CD4-positive, alpha-beta T cell treated with Interleukin-6 at 100 ng/mL for 8 hours (primary cell): Measurements from ENCODE around the gene STX4.

ENCODE experiments used
- DNase-seq: peaks from one replicate; pipeline ENCODE4 v3.0.0-alpha.2; 2020; ENCODE audit warnings: mixed read lengths, low spot score

Gene STX4

GRCh38 chr16:31064882-31065461 lies 31.6 kb downstream of the STX4 start:
- DNase-seq = no peak

DNA sequence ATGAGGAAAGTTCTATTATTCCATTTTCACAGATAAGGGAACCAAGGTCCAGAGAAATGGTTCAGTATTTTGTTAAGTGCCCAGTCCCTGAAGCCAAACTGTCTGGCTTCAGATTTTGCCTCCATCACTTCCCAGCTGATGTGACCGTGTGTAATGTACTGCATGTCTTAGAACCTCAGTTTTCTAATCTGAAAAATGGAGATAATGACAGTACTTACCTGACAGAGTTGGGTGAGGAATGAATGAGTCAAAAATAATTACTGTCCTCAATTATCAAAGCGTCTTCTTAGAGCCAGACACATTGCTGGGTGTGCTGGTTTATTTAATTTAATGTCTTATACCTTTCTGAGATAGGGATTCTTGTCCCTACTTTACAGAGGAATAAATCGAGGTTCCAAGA lies 34.0 kb downstream of the STX4 start:
- DNase-seq = no peak

- DNase-seq = no peak
Observed at GRCh38 chr16:31071861-31072260, 38.5 kb downstream of the STX4 start.

DNA sequence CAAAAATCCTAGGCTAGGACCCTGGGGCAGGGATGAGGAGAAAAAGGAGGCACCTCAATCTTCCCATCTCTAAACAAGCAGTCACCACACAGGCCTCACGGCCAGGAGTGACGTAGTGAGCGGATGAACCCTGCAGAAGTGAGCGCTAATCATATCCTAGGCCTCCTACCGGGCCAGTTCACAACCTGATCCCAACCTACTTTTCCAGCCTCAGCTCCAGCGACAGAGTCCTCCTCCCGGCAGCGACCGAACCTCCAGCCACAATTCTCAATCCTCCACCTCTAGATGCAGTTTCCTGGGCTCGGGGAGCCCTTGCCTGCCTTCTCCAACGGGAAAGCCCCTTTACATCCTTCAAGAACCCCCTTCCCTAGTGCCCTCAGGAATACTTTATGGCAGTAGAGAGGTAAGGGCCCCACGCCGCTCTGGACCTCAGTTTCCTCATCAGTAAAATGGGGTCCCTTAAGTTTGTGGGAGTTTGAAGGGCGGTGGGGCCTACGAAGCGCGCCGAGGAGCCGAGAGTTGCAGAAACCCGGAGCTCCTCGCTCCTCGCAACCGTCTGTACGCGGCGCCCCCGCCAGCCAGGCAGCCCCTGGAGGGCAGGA lies 39.3 kb downstream of the STX4 start:
- DNase-seq = no peak

DNA sequence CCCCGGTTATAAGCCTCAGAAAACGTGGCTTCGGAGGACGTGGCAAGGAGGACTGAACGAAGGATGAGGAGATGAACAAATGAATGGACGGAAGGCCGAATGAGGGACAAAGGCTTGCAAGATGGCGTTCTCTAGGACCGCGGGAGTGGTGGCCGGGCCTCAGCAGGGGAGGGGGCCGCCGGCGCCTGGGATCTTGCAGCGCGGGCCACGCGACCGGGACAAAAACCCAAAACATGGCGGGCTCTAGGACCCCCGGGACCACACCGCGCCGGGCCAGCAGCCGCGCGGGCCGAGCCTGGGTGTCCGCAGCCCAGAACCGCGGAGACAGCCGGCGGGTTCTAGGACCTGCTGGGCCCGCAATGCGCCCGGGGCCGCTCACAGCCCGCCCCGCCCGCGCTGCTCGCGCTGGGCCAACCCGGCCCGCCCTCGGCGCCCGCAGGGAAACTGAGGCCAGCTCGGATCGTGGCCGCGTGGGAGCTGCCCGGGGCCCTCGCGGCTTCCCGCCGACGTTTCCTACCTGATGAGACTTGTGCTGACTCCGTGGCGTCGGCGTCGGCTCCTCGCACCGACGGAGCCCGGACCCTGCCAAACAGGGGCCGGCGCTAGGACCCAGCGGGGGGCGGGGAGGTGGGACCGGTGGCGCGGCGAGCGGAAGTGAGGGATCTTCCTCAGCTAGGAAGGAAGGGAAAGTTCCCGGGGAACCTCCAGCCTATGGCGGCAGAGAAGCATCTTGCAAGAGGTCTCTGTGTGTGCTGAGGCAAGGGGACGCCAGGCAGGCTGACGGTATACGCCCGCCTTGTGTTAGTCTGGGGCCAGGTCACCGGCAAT lies 40.0 kb downstream of the STX4 start:
- peak; percentile 73 for DNase-seq

GRCh38 chr16:31073970-31074813 lies 40.8 kb downstream of the STX4 start, which contains the start of the genes ZNF646 and ZNF668:
ZNF646 (plus strand) TSS chr16:31074422; CDS start chr16:31076325, 1,903 bp downstream.
ZNF668 (minus strand) TSS chr16:31074240; CDS start chr16:31064459, 9,781 bp downstream.
- DNase-seq = peak; percentile 97

DNA sequence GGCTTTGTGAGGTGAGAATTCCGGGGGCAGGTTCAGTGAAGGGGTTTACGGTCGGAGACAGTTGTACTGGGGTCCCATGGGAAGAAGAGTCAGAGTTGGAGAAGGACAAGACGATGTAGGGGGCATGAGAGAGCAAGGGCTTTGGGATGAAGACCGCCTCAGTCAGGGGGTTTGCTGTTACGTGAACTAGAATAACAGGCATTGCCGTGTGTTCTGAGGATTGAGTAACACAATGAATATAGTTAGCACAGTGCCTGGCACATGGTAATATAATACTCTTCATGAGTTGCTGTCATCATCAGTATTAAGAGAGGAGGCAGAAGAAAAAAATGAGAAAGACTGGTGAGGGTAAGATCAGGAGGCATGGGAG lies 41.4 kb downstream of the STX4 start:
- DNase-seq = no peak

GRCh38 chr16:31076319-31076718 lies 43.0 kb downstream of the STX4 start:
- no peak for DNase-seq

DNA sequence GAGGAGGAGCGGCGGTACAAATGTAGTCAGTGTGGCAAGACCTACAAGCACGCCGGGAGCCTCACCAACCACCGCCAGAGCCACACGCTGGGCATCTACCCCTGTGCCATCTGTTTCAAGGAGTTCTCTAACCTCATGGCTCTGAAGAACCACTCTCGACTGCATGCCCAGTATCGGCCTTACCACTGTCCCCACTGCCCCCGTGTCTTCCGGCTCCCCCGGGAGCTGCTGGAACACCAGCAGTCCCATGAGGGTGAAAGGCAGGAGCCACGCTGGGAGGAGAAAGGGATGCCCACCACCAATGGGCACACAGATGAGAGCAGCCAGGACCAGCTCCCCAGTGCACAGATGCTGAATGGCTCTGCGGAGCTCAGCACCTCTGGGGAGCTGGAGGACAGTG lies 43.7 kb downstream of the STX4 start:
- DNase-seq = no peak

DNA sequence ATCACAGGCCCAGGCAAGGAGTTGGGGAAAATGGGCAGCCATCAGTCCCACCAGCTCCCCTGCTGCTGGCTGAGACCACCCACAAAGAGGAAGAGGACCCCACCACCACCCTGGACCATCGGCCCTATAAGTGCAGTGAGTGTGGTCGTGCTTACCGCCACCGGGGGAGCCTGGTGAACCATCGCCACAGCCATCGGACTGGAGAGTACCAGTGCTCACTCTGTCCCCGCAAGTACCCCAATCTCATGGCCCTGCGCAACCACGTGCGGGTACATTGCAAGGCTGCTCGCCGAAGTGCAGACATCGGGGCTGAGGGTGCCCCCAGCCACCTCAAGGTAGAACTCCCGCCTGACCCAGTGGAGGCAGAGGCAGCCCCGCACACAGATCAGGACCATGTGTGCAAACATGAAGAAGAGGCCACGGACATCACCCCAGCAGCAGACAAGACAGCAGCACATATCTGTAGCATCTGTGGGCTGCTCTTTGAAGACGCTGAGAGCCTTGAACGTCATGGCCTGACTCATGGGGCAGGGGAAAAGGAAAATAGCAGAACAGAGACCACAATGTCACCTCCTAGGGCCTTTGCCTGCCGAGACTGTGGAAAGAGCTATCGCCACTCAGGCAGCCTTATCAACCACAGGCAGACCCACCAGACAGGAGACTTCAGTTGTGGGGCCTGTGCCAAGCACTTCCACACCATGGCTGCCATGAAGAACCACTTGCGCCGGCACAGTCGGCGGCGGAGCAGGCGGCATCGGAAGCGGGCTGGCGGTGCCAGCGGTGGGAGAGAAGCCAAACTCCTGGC lies 44.4 kb downstream of the STX4 start:
- DNase-seq = no peak

DNA sequence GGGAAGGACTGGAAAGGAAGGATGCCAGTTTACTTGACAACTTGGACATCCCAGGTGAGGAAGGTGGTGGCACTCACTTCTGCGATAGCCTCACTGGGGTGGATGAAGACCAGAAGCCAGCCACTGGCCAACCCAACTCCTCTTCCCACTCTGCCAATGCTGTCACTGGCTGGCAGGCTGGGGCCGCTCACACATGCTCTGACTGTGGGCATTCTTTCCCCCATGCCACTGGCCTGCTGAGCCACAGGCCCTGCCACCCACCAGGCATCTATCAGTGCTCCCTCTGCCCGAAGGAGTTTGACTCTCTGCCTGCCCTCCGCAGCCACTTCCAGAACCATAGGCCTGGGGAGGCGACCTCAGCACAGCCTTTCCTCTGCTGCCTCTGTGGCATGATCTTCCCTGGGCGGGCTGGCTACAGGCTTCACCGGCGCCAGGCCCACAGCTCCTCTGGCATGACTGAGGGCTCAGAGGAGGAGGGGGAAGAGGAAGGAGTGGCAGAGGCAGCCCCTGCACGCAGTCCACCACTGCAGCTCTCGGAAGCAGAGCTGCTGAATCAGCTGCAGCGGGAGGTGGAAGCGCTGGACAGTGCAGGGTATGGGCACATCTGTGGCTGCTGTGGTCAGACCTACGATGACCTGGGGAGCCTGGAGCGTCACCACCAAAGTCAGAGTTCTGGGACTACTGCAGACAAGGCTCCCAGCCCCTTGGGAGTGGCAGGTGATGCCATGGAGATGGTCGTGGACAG lies 45.4 kb downstream of the STX4 start:
- no peak for DNase-seq

GRCh38 chr16:31079342-31079944 lies 46.1 kb downstream of the STX4 start:
- DNase-seq = no peak

GRCh38 chr16:31080035-31080629 lies 46.8 kb downstream of the STX4 start:
- DNase-seq = no peak

DNA sequence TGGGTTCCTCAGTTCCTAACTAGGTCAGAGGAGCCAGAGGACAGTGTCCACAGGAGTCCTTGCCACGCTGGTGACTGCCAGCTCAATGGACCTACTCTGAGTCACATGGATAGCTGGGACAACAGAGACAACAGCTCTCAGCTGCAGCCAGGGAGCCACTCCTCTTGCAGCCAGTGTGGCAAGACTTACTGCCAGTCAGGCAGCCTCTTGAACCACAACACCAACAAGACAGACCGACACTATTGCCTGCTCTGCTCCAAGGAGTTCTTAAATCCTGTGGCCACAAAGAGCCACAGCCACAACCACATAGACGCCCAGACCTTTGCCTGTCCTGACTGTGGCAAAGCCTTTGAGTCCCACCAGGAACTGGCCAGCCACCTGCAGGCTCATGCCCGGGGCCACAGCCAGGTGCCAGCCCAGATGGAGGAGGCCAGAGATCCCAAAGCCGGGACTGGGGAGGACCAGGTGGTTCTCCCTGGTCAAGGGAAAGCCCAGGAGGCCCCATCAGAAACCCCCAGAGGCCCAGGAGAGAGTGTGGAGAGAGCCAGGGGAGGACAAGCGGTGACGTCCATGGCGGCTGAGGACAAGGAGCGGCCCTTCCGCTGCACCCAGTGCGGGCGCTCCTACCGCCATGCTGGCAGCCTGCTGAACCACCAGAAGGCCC lies 47.5 kb downstream of the STX4 start:
- DNase-seq = no peak

- no peak for DNase-seq
Observed at GRCh38 chr16:31081428-31082351, 48.3 kb downstream of the STX4 start.

DNA sequence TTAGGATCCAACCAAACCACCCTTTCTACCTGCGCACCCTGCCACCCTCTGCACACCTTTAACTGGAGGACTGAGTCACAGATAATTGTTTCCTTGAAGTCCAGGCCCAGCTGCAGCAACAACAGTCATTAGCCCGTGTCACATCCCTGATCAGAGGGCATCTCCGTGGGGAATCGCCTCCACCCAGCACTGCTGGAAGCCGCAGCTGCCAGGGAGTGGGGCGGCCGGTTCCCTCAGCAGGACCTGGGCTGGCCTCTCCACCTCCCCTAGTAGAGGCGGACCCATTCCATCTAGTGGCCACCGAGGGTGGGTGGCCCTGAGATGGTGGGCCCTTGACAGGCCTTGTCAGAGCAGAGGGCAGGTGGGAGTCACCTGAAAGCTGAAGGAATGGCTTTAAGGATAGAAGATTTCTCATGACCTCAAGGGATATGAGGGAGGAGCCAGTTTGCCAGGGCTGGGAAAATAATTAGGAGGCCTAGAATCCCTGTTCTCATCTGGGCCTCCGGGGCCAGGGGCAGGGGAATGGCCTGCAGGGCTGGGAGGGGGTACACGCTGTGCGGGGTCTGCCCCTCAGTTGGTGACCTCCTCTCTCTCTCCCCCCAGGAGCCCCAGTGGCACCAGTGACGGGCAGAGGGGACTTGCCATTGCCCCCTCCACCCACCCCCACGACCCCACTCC lies 49.1 kb downstream of the STX4 start:
- no peak for DNase-seq

DNA sequence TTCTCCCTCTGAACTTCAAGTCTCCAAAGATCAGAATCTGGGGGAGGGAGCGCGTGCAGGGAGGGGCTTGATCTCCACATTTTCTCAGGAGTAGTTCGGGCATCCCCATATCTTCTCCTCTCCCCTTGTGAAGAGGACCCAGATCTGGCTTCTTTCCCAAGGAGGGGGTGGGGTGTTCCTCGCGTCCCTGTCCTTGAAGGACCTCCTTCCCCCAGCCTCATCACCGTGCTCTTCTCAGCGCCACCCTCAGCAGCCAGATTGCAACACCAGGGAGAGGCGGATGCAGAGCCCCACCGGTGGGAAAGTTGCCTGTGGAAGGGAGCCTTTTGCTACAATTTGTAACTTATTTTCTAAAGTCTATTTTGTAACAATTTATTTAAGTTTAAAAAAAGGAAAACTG lies 49.7 kb downstream of the STX4 start:
- no peak for DNase-seq

GRCh38 chr16:31083556-31083955 lies 50.2 kb downstream of the STX4 start:
- DNase-seq = no peak
